ENCODE measurements around the gene EFEMP1.
"Not testable (repeated sequence)": the region's sequence is repeated elsewhere in the genome, so short reads cannot be mapped to it uniquely, and the experiment has no call there.

Gene EFEMP1

DNA sequence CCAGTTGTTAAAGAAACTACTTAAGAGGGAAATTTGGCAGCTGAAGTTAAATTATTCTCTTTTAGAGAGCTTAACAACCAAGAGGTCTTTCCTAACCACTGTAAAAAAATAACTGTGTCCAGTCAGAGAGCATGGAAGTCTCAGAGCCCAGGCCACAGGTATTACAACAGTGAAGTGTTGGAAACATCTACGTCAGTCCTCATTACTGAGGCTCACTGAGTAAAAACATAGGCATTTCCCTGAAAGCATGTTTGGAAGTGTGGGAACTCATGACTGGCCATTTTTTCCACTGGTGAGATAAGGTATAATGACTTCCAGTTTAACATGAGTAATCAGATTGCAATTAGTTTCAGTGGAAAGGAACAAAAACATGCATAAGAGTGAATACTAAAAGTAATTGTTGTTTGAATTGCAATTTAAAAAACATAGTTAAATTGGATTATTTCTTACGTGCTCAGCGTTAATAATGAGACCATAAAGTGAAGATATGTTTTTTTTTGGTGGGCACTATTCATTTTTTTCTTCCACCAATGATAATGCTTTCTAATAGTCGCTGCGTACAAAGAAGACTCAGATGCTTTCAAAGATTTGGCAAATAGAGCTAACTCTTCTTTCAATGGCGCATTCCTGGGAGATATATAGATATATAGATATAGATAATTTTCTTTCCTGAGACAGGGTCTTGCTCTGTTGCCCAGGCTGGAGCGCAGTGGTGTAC, 60.8 kb downstream of the EFEMP1 start:
- DNase-seq, result no peak

DNA sequence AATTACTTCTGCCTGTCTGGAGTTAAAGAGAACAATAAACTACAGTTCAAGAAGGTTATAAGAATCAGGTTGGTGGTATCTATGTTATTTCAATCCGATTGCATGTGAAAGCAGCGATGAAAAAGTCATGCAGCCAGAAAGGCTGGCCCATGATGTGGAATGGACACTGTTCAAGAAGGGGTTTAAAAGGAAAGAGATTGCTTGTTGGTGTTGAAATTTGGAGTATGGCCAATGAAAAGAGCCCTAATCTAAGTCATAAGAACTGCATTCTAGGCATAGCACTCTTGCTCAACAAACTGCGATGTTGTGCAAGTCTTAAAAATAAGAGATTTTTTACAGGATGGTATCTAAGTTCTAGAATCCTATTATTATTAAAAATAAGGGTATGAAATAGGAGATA, 61.3 kb downstream of the EFEMP1 start:
- DNase-seq, result no peak

DNA sequence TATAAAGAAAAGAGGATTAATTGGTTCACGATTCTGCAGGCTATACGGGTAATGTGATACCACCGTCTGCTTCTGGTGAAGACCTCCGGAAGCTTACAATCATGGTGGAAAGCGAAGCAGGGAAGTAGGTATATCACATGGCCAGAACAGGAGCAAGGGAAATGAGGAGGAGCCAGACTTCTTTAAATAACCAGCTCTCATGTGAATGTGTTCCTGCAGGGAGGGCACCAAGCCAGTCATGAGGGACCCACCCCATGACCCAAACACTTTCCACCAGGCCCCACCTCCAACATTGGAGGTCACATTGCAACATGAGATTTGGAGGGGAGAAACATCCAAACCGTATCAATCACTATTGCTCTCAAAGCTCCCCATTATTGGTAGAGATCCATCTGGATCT, 61.8 kb downstream of the EFEMP1 start:
- DNase-seq, result no peak

DNA sequence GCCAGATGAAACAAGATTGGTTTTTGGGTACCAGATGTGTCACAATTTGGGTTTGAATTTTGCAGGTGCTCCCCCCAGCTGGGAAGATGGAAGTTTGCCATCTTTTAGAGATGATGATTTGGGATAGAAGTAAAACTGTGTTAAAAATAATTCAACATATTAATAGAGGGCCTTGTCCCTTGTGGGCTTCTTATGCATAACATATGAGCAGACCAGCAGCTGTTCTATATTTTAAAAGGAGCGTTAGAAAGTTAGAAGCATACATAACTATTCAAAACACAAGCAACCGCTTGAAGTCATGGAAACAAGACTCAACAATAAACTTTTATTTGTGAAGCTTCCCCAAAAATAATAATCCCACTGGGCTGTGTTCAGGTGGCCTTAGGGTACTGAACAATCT, 62.8 kb downstream of the EFEMP1 start:
- no peak for DNase-seq

DNA sequence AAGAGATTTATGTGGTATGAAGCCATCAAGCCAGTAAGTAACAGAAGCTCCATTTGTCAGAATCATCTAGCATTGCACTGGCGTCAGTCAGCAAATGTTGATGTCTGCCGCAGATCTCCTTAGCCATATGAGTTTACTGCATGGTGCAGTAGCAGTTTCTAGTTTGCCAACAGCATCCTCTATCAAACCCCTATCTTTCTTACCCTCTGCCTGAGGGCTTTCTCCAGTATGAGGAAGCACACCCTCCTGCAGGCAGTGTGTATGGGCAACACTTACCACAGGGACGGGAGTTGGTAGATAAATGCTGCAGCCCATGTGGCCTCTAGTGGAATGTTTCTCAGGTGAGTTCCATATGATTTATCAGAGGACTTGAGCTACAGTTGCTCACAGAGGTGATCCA, 63.7 kb downstream of the EFEMP1 start:
- DNase-seq, result no peak

DNA sequence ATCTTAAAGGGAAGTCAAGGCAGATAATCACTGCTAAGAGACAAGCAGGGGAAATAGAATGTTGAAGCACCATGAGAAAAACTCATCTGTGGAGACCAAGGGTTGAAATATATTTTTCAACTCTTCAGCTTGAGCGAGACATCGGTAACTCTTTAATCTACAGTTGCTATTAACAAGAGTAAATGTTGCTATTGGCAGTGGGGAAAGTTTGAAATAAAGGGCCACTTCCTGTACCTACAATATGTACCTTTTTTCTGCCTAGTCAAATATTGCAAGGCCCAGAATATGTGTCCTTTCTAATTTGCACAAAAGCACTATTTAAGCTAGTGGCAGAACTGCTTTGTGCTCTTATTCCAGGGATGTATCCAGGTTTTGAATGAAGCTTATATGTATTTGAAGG, 65.8 kb downstream of the EFEMP1 start:
- DNase-seq, result no peak

DNA sequence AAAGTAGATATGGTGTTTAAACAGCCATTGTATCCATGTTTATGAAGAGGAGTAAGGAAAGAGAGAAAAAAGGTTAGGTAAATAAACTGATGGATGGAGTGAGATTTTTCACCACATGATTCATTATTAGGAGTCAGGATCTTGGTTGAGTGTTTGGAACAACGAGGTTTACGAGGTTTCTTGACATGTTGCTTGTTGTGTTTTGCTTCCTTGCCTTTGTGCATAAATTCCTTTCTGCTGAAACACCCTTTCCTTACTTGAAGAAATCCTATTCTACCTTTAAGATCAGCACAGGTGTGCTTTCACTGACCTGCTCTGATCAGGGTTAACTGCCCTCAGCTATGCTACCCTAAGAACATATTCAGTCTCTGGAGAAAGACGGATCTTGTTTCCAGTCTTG, 66.6 kb downstream of the EFEMP1 start:
- no peak for DNase-seq

DNA sequence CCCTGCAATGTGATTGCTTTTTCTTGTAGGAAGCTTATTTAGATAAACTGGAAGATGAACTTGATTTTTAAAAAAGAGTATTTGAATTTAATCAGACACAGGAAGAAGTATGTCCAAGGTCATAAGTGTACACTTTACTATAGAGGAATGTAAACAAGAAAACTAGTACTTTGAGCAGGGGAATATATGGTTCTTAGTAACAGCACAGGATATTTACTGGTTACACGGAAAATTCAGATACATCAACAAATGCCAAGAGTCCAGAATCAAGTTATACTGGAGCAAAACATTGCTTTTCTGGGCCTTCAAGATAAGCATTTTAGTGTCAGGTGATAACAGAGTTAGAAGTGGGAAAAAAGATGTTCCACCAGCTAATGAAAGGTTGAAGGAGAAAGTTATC, 75.5 kb downstream of the EFEMP1 start:
- no peak for DNase-seq

DNA sequence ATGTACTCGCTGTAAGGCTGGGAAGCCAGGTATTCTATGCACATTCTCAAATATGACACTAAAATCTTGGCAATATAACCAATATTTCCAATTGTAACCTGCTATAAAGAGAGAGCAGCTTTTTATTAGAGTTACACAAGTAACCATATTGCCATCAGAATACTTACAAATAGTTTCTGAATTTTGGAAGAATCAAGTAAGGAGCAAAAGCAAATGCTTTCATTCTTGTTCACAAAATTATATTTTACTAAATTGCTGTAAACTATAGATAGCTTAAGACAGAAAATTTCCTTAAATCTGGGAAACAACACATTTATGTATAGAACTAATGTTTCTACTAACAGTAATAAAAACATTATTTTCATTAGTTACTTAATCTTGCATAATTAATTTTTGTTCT, 77.2 kb downstream of the EFEMP1 start:
- DNase-seq, result no peak

DNA sequence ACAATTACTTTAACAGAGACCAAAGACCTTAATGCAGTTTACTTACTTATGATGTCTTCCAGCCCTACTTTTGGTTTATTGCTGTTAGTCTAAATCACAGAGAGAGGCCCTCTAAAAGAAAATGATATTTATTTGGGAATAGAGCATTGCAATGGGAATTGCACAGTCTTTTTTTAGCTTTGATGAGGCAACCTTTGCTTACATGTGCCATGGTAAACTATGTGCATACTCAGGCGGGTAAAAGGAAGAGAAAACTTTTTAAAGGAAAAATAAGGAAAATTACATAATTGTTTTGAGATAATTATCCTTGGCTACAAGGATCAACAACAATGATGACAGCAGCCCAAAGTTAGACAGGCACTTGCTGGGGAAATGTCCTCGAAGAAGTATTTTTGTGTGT, 78.6 kb downstream of the EFEMP1 start:
- no peak for DNase-seq

DNA sequence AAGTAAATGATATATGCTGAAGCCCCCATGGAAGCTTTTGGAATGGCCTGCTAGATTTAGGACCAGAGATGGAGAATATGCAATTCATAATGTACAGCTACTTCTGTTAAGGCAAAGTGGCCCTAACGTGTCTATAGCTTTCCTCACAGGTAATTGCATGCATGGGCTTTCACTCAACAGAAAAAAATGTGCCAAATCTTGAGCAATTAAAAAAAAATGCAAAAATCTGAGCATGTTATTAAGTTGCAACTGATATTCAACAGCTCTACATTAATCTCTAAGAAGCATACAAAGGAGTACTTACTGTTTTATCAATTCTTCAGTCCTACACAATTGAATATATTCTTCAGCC, 79.6 kb downstream of the EFEMP1 start:
- no peak for DNase-seq

DNA sequence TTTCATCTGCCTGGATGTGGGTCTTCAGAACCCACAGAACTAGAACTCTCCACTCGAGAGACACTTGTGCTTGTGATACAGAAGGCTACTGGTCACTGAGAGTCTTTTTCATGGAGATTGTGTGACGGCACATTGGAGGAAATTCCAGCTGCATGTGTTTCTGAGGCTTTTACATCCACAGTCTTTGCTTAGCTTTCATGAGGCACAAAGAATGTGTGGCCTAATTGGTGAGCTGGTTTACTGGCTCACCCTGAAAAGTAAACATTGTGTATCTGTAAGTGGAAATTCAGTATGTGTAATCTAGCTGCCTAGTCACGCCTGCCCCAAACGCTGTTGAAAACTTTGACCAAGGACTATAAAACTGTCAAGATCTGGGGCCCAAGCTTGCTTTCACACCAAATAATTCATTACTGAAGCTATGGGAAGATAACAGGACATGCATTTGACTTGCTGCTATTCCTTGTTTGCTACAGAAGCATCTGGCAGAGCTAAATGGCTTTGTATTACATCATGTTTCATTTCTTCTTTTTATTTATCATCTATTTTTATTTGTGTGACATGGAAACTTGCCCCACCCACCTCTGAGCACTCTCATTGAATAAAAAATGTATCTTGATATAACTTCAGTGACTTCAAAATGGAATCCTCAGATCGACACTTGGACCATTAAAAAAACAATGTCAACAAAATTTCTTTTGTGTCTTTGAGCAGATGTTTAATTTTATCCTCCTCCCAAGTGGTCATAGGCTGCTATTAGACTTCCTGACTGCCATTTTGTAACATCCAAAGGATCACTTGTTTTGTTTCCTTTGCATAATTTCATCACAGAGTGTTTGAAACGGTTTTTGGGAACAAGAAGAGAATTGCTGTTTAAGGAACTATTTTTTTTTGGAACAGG, 80.2 kb downstream of the EFEMP1 start:
- no peak for DNase-seq

DNA sequence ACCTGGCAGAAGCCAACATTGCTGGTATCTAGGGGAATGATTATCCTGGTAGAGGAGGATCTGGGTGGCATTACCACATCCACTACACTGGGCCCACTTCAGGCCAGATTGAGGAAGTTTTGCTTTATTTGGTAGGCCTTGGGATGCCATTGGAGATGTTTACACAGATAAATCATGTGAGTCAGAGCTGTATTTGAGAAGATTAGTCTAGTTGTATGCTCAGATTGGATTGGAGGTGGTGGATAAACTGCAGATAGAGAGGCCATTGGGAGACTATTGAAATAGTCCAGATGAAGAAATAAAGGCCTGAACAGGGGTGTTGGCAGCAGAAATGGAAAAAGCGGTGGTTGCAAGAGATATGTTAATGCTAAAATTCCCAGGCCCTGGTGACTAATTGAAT, 81.5 kb downstream of the EFEMP1 start:
- DNase-seq, result no peak

DNA sequence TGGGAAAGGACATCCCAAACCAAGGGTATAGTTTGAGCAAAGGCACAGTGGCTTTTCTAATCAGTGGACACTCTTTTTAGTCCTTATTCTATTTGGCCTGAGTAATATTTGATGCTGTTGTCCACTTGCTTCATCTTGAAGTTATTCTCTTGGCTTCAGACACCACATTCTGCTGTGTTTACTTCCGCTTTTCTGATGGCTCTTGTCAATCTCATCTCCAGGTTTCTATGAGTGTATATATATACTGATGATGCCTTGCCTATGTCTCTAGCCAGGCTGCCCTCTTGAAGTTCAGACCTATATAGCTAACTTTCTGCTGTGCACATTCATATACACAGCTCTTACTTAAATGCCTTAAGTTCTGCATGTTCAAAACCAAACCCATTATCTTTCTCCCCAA, 83.1 kb downstream of the EFEMP1 start:
- DNase-seq, result no peak

DNA sequence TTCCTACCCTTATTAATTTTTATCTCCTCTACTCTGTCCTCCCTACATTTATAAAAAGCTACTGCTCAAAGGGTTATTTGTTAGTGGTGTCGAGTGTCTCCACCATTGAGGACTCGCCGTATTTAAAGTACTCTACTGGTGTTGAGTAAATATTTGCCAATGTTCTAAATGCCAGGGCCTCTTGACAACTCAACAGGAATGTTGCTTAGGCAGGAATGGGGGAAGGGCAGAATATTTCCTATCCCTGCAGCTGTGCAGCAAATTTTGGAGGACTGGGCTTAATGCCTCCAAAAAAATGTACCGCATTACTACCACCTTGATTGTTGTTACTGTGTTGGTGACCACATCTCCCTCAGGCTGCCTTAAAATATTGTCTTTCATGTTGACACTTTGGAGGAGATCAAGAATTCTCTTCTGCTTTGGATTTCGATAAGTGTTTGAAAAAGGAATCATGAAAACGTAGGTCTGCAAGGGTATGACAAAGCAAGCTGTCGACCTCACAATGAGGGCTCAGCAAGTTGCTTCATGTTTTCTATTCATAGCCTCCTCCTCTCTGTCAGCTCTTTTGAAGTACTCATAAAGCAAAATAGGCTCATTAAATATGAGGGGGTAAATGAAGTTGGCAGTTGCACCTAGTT, 84.3 kb downstream of the EFEMP1 start:
- no peak for DNase-seq

DNA sequence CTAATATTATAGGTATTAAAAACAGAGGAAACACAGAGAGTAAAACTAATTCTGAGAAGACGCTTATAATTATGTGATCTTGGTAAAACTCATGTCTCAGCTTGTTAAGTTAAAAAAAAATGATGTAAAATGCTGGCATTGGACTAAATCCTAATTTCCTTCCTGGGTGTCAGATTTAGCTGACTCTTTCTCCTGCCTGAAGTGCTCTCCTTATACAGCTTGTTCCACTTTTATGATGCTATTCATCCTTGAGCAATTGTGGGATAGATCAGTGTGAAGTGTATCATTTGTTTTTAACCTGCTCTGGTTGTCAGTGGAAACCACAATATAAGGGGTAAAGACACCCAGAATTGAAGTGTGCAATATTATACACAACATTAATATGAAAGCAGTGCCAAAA, 84.9 kb downstream of the EFEMP1 start:
- DNase-seq, result no peak

DNA sequence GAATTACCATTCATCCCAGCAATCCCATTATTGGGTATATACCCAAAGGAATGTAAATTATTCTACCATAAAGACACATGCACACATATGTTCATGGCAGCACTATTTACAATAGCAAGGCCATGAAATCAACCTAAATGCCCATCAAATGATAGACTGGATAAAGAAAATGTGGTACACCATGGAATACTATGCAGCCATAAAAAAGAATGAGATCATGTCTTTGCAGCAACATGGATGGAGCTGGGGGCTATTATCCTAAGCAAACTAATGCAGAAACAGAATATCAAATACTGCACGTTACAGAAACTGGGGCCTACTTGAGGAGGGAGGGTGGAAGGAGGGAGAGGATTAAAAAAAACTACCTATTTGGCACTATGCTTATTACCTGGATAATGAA, 85.5 kb downstream of the EFEMP1 start:
- not testable (repeated sequence) for DNase-seq

DNA sequence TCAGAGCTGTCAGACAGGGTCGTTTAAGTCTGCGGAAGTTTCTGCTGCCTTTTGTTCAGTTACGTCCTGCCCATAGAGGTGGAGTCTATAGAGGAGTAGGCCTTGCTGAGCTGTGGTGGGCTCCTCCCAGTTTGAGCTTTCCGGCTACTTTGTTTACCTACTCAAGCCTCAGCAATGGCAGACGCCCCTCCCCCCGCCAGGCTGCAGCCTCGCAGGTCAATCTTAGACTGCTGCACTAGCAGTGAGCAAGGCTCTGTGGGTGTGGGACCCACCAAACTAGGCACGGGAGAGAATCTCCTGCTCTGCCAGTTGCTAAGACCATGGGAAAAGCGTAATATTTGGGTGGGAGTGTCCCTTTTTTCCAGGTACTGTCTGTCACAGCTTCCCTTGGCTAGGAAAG, 86.5 kb downstream of the EFEMP1 start:
- no peak for DNase-seq

DNA sequence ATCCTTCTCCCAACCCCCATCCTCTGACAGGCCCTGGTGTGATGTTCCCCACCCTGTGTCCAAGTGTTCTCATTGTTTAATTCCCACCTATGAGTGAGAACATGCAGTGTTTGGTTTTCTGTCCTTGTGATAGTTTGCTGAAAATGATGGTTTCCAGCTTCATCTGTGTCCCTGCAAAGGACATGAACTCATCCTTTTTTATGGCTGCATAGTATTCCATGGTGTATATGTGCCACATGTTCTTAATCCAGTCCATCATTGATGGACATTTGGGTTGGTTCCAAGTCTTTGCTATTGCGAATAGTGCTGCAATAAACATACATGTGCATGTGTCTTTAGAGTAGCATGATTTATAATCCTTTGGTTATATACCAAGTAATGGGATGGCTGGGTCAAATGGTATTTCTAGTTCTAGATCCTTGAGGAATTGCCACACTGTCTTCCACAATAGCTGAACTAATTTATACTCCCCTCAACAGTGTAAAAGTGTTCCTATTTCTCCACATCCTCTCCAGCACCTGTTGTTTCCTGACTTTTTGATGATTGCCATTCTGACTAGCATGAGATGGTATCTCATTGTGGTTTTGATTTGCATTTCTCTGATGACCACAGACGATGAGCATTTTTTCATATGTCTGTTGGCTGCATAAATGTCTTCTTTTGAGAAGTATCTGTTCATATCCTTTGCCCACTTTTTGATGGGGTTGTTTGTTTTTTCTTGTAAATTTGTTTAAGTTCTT, 91.7 kb downstream of the EFEMP1 start:
- DNase-seq, result not testable (repeated sequence)

DNA sequence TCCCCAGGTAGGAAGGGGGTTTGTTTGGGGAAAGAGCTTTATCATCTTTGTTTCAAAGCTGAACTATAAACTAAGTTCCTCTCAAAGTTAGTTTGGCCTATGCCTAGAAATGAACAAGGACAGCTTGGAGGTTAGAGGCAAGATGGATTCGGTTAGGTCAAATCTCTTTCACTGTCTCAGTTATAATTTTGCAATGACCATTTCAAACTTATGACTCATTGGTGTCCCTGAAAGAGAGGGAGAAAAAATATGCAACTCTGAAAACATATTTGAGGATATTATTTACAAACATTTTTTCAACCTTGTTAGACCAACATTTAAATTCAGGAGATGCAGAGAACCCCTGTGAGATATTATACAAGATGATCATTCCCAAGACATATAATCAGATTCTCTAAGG, 95.7 kb downstream of the EFEMP1 start:
- no peak for DNase-seq

DNA sequence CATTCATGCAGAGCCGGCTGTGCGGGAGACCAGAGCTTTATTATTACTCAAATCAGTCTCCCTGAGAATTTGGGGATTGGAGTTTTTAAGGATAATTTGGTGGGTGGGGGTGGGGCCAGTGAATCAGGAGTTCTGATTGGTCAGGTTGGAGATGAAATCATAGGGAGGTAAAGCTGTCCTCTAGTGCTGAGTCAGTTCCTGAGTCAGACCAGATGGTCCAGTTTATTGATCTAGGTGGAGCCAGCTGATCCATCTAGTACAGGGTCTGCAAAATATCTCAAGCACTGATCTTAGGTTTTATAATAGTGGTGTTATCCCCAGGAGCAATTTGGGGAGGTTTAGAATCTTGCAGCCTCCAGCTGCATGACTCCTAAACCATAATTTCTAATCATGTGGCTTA, 96.2 kb downstream of the EFEMP1 start:
- DNase-seq, result not testable (repeated sequence)

DNA sequence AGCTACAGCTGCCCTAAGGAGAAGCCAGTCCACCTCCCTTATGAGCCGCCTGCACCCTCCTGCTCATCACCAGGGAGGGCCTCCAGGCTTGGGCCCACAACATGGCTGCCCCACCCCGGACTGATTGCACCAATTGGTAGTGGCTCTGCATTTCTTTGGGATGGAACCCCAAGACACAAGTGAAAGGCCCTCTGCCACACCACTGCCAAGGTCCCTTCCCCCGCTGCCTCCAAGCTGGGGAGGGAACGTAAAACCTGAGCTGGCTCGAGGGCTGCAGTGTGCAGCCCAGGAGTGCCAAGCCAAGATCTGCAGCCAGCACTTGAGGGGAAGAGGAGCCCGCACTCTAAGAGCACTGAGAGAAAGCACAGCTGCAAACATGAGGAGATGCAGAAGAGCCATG, 97.3 kb downstream of the EFEMP1 start:
- DNase-seq, result no peak

DNA sequence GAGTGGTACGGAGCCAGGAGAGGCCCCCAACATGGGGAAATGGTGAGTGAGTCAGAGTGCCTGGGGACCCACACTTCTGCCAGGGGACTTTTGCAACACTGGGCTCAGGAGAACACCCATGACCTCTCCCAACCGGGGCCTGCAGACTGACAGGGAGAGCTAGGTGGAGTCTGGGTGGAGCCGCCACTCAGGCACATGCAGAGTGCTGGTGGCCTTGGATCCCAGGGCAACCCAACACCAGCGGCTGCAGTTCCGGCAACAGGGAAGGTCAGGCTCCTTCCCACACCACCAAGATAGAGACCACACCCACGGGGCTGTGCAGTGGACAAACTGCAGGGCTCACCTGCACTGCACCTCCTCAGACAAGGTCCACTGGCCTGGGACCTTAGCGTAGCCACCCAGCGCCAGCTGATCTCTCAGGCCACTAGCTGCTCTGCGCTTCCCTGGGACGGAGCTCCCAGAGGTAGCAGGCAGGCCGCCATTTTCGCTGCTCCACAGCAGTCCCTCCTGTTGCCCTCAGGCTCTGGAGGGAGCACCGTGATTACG, 99.0 kb downstream of the EFEMP1 start:
- DNase-seq, result no peak

All from activated CD4-positive, alpha-beta T cell treated with anti-CD3 and anti-CD28 coated beads for 4 hours (primary cell).